ENCODE results near the gene SUGP2. TPM values are rescaled to one million over a fixed set of nuclear protein-coding genes. Genes with fewer than 3 reads are reported as not detected.

SUGP2 gene
- total and polyA plus RNA-seq, 2 of the 13 experiments (the other 11 are each of a cell fraction or from before 2014, with no cell fraction given), result 40.6 to 57.7 TPM

DNA sequence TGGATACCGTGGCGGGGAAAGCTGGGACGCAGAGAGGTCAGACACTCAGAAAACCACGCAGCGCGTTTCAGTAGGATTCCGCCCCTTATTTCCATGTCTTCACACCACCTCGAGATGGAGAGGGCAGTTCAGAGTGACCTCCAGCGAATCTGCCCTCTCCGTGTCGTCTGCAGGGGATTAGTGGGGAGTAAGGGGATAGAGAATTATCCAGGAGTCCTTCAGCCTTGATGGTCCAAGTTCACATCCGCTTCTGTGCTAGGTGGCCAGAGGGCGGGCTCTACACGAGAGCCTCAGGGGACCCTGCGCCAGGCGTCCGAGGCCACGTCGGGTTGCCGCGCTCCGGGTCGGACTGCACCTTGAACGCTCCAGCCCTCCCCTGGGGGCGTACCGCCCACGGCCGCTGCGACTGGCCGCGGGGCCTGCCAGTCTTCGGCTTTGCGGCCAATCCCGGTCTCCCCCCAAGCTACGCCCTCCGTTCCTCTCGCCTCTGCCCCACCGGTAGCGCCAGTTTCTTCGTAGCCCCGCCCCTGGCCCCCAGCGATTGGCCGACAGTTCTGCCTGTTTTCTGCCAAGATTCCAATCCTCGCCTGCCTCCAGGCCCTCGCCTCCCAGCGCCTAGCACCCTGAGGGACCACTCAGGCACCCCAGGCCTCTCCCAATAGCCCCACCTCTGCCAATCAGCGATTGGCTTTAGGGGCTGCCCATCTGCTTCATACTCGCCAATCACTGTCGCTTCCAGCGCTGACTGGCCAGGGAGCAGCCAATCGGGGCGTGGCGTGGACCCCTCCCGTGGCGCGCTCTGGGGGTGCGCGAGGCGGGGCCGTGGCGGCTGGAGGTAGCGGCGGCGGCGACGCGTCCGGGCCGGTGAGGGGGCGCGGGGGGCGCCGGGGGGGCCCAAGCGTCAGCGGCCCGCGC, 30.1 kb upstream of the SUGP2 start, which contains the start of gene SLC25A42 (continued):
- TF ChIP-seq, protein P1, sequence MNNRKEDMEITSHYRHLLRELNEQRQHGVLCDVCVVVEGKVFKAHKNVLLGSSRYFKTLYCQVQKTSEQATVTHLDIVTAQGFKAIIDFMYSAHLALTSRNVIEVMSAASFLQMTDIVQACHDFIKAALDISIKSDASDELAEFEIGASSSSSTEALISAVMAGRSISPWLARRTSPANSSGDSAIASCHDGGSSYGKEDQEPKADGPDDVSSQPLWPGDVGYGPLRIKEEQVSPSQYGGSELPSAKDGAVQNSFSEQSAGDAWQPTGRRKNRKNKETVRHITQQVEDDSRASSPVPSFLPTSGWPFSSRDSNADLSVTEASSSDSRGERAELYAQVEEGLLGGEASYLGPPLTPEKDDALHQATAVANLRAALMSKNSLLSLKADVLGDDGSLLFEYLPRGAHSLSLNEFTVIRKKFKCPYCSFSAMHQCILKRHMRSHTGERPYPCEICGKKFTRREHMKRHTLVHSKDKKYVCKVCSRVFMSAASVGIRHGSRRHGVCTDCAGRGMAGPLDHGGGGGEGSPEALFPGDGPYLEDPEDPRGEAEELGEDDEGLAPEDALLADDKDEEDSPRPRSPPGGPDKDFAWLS (CRISPR knock-in tag; IDR thresholded peaks at IDR 0.05; ENCODE audit: borderline replicate concordance), result 0 out of 2 replicates have a peak, but pooled peaks have one; percentile 38
- no peak for TF ChIP-seq NPAS2 (CRISPR knock-in tag; IDR thresholded peaks at IDR 0.05; ENCODE audit: borderline replicate concordance)
- TF ChIP-seq BRD4 (CRISPR knock-in tag; IDR thresholded peaks at IDR 0.05), result peak; percentile 38; the same call in 1 of the 2 replicates
- TF ChIP-seq, protein P2, sequence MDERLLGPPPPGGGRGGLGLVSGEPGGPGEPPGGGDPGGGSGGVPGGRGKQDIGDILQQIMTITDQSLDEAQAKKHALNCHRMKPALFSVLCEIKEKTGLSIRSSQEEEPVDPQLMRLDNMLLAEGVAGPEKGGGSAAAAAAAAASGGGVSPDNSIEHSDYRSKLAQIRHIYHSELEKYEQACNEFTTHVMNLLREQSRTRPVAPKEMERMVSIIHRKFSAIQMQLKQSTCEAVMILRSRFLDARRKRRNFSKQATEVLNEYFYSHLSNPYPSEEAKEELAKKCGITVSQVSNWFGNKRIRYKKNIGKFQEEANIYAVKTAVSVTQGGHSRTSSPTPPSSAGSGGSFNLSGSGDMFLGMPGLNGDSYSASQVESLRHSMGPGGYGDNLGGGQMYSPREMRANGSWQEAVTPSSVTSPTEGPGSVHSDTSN (CRISPR knock-in tag; IDR thresholded peaks at IDR 0.05), result peak; percentile 97
- peak; percentile 77 for TF ChIP-seq ZBTB38 (CRISPR knock-in tag; IDR thresholded peaks at IDR 0.05)
- TF ChIP-seq, protein P3, sequence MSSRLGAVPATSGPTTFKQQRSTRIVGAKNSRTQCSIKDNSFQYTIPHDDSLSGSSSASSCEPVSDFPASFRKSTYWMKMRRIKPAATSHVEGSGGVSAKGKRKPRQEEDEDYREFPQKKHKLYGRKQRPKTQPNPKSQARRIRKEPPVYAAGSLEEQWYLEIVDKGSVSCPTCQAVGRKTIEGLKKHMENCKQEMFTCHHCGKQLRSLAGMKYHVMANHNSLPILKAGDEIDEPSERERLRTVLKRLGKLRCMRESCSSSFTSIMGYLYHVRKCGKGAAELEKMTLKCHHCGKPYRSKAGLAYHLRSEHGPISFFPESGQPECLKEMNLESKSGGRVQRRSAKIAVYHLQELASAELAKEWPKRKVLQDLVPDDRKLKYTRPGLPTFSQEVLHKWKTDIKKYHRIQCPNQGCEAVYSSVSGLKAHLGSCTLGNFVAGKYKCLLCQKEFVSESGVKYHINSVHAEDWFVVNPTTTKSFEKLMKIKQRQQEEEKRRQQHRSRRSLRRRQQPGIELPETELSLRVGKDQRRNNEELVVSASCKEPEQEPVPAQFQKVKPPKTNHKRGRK (CRISPR knock-in tag; IDR thresholded peaks at IDR 0.05), result no peak
